NCI-H460 (cell line): ENCODE measurements around the gene NELFB. TPM values are rescaled to one million over a fixed set of nuclear protein-coding genes. Genes with fewer than 3 reads are reported as not detected.
A peak's percentile ranks its signal among the peaks of the same experiment; 100 is the strongest.

Experiments
- DNase-seq: peaks from one replicate; pipeline ENCODE4 v3.0.0-alpha.2; 2016; ENCODE audit warnings: low read depth; ENCODE audit errors: extremely low read depth
- polyA plus RNA-seq: library from polyadenylated mRNA; depleted of rRNA; stranded (reverse); fragments of >200 nt; gene quantifications from 2 replicates; pipeline ENCODE4 v1.2.3, GENCODE V29; 2014; cell fraction: nucleus; rRNA removed
- total RNA-seq: library from RNA; depleted of rRNA; stranded (reverse); fragments of >200 nt; shearing (Covaris generic); gene quantifications from 2 replicates; pipeline ENCODE4 v1.2.3, GENCODE V29; 2014; rRNA removed

The NELFB gene
- 41.5 and 43.8 TPM in 2 replicates for total RNA-seq
- 99.2 and 107 TPM in 2 replicates for polyA plus RNA-seq

GRCh38 chr9:137254624-137255447 is at the start of gene NELFB:
Gene NELFB, plus strand, starts transcription at chr9:137255327.
- peak; percentile 83 for DNase-seq

- no peak for DNase-seq
Measured at GRCh38 chr9:137206602-137207001, 48.5 kb upstream of the NELFB start.

- no peak for DNase-seq
Measured at GRCh38 chr9:137211532-137211931, 43.6 kb upstream of the NELFB start.

GRCh38 chr9:137212520-137212919 is 42.6 kb upstream of the NELFB start:
- DNase-seq, result no peak

- no peak for DNase-seq
Measured at GRCh38 chr9:137213160-137214060, 41.7 kb upstream of the NELFB start.

- no peak for DNase-seq
Measured at GRCh38 chr9:137214620-137215019, 40.5 kb upstream of the NELFB start.

GRCh38 chr9:137215196-137215986 is 39.7 kb upstream of the NELFB start:
- DNase-seq, result no peak

- no peak for DNase-seq
Measured at GRCh38 chr9:137216188-137216965, 38.8 kb upstream of the NELFB start.

- DNase-seq, result peak; percentile 61
Measured at GRCh38 chr9:137217276-137218211, 37.6 kb upstream of the NELFB start.

GRCh38 chr9:137218212-137218753 is 36.8 kb upstream of the NELFB start:
- DNase-seq, result no peak

- DNase-seq, result peak; percentile 62
Measured at GRCh38 chr9:137218754-137219271, 36.3 kb upstream of the NELFB start.

GRCh38 chr9:137219757-137220316 is 35.3 kb upstream of the NELFB start:
- DNase-seq, result no peak

- DNase-seq, result no peak
Measured at GRCh38 chr9:137220317-137221094, 34.6 kb upstream of the NELFB start.

- DNase-seq, result no peak
Measured at GRCh38 chr9:137221095-137221505, 34.0 kb upstream of the NELFB start.

GRCh38 chr9:137221506-137222111 is 33.5 kb upstream of the NELFB start:
- DNase-seq, result no peak

- DNase-seq, result no peak
Measured at GRCh38 chr9:137222190-137223077, 32.7 kb upstream of the NELFB start, which contains the start of gene RNF208. Gene RNF208, minus strand, starts transcription at chr9:137222240. Its CDS starts 1,028 bp downstream, at chr9:137221212.
